Muscle of arm (tissue), 12 donors: ENCODE results near the gene OGDH. TPM values are rescaled to one million over a fixed set of nuclear protein-coding genes. Genes with fewer than 3 reads are reported as not detected.

Source experiments
- polyA plus RNA-seq, 12 donors: library from polyadenylated mRNA; unstranded; fragments of 120-200 nt; gene quantifications; one replicate each; pipeline ENCODE4 v1.2.1, GENCODE V29; 2013; ENCODE audit not compliant: insufficient read length in 12 of 12

OGDH gene
- polyA plus RNA-seq, 12 donors, result 39.0 to 69.0 (median 58.2) TPM; not detected in 1

Other genes starting within 250 kb of the OGDH start
- gene NUDCD3, start 116.0 kb upstream of the OGDH start, polyA plus RNA-seq, result 100 to 1,000 TPM in 1 of 12 donors, 10 to 100 TPM in 10, not detected in 1; 57.6 to 103 (median 71.3) TPM
- 1 to 10 TPM in 1 of 12 donors, under 1 TPM in 8, not detected in 3; 0.04 to 2.1 (median 0.08) TPM for gene NPC1L1, start 65.3 kb upstream of the OGDH start, polyA plus RNA-seq
- gene DDX56, start 32.7 kb upstream of the OGDH start, polyA plus RNA-seq, result 10 to 100 TPM in 11 of 12 donors, not detected in 1; 28.0 to 62.6 (median 48.9) TPM
- 100 to 1,000 TPM in 2 of 12 donors, 10 to 100 TPM in 10; 68.4 to 465 (median 91.9) TPM for gene TMED4, start 24.4 kb upstream of the OGDH start, polyA plus RNA-seq
- 10 to 100 TPM in 11 of 12 donors, not detected in 1; 24.5 to 90.1 (median 34.1) TPM for gene ZMIZ2, start 142.2 kb downstream of the OGDH start, polyA plus RNA-seq
- gene PPIA, start 190.1 kb downstream of the OGDH start, polyA plus RNA-seq, result 1,000 to 10,000 TPM in 2 of 12 donors, 100 to 1,000 TPM in 9, not detected in 1; 595 to 1,013 (median 803) TPM
- gene H2AZ2, start 241.5 kb downstream of the OGDH start, polyA plus RNA-seq, result 100 to 1,000 TPM in 11 of 12 donors, 10 to 100 TPM in 1; 95.5 to 699 (median 149) TPM